KG1 (cell line): ENCODE data around the gene RPS6KA4.
A peak's percentile ranks its signal among the peaks of the same experiment; 100 is the strongest.
"Not testable (repeated sequence)": the region's sequence is repeated elsewhere in the genome, so short reads cannot be mapped to it uniquely, and the experiment has no call there.

Experiments
- DNase-seq: peaks from one replicate; lab custom pipeline; 2025; lab: John Stamatoyannopoulos, UW

The RPS6KA4 gene

DNA sequence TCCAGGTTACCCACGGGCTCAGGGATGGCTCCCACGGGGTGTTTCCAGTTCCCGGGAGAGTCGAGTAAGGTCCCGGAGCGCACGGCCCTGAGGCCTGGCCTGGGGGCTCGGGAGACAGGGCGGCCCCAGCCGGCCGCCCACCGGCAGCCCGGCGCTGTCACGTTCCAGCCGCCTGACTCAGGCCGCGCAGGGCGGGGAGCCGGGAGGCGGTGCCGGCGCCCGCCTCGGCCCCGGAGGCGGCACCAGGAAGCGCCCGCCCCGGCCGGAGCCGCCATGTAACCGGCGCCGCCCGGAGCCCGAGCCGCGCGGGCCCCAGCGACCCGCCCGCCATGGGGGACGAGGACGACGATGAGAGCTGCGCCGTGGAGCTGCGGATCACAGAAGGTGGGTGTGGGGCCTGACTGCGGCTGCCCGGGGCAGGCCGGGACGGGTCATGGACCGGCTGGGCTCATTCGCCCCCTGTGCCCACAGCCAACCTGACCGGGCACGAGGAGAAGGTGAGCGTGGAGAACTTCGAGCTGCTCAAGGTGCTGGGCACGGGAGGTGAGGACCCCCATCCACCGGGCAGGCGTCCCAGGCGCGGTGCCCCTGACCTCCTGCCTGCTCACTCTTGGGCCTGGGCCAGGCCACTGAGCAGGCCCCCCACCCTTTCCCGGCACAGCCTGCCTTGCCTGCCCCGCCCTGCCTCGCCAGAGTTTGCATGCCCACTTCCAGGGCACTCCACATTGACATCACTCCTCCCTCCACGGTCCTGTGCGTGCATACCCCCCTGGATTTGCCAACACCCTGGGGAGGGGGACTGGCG is at the start of gene RPS6KA4:
Gene RPS6KA4, plus strand, starts transcription at position 256 of the 805 bp plus-strand sequence. Its CDS starts 74 bp downstream, at position 330.
- DNase-seq = peak; percentile 33

DNA sequence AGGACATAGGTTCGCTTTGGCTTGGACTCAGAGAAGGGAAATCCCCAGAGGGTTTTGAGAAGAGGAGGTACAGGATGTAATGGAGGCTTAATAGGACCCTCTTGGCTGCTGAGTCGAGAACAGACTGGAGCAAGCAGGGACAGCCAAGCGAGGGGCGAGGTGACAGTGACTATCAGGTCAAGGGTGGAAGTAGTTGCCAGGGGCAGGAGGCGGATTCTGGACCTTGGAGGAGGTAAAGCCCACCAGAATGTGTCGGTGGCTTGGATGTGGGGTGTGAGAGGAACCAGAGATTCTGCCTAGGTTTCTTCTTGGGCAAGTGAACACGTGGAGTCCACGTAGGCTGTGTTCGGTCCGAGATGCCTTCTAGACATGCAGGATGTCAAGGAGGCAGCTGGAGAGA is 46.0 kb upstream of the RPS6KA4 start:
- DNase-seq = no peak

DNA sequence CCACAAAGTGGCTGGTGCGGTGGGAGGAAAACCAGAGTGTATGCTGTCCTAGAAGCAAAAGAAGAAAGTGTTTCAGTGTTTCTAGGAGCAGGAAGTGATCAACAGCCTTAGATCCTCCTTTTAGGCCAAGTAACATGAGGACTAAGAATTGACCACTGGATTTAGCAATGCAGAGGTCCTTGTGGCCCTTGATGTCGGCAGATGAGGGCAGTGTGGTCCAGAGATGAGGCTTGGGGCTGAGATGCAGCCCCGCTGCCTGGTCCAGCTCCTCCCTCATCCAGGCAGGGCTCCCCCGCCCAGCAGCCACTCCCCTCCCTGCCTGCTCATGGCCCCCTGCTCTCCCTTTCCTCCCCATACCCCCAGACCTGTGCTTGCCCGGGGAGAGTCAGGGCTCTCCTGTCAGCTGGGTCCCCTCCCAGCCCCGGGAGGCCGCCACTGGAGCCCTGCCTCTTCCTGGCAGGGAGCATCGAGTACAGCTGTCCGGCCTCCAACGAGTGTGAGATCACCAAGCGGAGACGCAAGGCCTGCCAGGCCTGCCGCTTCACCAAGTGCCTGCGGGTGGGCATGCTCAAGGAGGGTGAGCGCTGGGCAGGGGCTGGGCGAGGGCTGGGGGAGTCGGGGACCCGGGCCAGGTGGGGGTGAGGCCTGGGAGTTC is 45.3 kb upstream of the RPS6KA4 start:
- DNase-seq = no peak

DNA sequence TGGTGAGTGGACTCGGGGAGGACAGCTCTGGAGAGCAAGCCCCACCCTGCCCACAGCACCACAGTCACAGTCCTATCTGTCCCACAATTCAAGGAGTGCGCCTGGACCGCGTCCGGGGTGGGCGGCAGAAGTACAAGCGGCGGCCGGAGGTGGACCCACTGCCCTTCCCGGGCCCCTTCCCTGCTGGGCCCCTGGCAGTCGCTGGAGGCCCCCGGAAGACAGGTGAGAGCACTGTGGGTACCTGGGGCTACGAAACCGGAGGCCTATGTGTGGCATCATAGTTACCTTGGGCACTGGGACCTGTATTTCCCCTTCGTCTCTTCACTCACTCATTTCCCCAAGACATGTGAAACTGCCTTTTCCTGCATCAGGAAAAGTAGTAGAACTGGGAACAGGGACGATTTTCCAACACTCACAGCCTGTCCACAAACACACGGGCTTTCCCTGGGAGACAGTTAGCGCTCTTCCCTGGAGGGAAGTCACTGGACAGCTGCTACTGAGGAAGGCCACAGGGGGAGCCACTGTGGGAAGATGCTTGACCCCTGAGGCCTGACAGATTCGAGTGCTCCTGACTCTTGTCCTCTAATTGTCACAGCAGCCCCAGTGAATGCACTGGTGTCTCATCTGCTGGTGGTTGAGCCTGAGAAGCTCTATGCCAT is 44.7 kb upstream of the RPS6KA4 start:
- DNase-seq = no peak

DNA sequence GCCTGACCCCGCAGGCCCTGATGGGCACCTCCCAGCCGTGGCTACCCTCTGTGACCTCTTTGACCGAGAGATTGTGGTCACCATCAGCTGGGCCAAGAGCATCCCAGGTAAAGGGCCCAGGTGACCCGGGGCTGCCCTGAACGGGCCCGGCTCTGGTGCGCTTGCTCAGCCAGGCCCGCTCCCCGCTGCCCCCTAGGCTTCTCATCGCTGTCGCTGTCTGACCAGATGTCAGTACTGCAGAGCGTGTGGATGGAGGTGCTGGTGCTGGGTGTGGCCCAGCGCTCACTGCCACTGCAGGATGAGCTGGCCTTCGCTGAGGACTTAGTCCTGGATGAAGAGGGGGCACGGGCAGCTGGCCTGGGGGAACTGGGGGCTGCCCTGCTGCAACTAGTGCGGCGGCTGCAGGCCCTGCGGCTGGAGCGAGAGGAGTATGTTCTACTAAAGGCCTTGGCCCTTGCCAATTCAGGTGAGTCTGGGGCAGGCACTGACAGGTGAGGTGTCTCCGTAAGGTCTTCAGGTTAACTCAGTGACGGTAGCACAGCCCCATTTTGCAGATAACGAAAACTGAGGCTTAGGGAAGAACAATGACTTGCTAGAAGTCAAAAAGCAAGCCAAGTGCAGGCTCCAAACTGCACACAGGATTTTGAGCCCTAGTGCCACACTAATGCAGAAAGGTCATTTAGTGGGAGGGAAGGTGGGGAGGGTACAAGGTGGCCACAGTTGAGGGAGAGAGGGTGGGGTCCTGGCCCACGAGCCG is 44.0 kb upstream of the RPS6KA4 start:
- no peak for DNase-seq

DNA sequence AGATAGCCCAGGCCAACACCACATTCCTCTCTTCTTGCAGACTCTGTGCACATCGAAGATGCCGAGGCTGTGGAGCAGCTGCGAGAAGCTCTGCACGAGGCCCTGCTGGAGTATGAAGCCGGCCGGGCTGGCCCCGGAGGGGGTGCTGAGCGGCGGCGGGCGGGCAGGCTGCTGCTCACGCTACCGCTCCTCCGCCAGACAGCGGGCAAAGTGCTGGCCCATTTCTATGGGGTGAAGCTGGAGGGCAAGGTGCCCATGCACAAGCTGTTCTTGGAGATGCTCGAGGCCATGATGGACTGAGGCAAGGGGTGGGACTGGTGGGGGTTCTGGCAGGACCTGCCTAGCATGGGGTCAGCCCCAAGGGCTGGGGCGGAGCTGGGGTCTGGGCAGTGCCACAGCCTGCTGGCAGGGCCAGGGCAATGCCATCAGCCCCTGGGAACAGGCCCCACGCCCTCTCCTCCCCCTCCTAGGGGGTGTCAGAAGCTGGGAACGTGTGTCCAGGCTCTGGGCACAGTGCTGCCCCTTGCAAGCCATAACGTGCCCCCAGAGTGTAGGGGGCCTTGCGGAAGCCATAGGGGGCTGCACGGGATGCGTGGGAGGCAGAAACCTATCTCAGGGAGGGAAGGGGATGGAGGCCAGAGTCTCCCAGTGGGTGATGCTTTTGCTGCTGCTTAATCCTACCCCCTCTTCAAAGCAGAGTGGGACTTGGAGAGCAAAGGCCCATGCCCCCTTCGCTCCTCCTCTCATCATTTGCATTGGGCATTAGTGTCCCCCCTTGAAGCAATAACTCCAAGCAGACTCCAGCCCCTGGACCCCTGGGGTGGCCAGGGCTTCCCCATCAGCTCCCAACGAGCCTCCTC is 43.1 kb upstream of the RPS6KA4 start:
- not testable (repeated sequence) for DNase-seq

DNA sequence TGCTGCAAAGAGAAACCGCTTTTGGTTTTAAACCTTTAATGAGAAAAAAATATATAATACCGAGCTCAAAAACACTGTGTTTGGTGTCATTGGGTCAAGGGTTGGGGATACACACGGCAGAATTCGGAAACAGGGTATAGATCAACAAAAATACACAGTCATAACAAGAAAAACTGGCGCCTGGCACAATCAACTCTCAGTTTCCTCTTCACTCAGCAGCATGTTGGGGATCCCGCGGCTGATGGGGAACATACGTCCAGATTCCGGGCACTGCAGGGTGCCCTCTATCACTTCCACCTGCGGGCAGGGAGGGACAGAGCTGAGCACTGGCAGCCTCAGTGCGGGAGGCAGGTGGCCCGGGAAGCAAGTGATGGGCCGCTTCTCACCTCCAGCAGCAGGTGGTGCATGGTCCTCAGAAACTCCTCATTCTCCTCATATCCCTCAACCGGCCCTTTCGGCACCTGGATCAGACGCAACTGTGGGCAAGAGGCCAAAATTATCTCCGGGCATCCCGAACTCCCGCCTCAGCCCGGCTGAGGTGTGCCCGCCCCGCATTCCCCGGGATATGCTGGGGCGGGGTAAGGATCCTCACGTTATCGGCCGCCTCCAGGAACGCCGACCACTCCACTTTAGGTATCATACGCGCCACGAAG is 42.2 kb upstream of the RPS6KA4 start:
- DNase-seq = no peak

DNA sequence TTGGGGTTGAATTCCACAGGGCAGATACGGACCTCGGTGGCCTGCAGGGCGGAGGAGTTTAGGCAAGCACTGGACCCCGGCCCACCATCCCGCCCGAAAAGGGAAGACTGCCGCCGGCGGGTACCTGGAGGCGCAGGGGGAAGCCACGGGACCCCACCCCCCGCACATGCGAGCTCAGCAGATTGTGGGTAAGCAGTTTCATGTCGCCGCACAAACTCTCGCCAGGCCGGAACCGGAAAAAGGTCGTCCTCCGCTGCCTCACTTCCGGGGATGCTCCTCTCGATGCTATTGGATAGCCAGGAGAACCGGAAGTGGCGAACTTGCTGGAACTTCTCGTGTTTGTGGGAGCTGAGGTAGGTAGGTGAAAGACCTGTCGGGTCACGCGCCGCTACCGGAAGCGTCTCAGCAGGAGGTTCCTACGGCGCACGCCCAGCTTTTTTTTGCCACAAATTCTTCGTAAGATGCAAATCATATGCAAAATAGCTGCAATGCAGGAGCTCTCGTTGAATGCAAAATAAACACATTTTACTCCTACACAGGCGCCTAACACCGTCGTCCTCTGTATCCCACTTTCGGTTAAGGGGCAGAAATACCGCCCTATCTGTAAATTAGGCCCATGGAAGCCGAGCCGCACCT is 41.5 kb upstream of the RPS6KA4 start, which contains the start of gene TRMT112:
Gene TRMT112, minus strand, starts transcription at position 235 of the 636 bp plus-strand sequence. Its CDS starts 33 bp downstream, at position 202.
- peak; percentile 96 for DNase-seq

DNA sequence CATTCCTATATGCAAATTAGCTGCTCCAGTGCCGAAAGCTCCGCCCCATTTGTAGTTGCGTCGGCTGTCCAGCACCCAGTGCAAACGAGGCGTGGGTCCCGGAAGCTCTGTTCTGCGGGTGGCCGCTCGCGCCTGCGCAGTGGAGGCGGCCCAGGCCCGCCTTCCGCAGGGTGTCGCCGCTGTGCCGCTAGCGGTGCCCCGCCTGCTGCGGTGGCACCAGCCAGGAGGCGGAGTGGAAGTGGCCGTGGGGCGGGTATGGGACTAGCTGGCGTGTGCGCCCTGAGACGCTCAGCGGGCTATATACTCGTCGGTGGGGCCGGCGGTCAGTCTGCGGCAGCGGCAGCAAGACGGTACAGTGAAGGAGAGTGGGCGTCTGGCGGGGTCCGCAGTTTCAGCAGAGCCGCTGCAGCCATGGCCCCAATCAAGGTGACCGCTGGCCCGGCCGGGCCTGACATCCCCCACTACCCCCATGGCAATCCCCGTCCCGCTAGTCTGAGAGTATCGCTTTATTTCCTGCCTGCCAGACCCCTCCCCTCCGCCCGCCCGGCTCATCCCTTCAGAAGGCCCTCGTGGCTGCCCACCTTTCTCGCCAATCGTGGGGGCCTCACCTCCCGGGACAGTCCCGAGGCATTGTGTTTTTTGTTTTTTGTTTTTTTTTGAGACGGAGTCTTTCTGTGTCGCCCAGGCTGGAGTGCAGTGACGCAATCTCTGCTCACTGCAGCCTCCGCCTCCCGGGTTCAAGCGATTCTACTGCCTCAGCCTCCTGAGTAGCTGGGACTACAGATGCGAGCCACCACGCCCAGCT is 40.8 kb upstream of the RPS6KA4 start, which contains the start of gene PRDX5:
Gene PRDX5, plus strand, starts transcription at position 161 of the 805 bp plus-strand sequence. Its CDS starts 95 bp downstream, at position 256.
- peak; percentile 97 for DNase-seq

DNA sequence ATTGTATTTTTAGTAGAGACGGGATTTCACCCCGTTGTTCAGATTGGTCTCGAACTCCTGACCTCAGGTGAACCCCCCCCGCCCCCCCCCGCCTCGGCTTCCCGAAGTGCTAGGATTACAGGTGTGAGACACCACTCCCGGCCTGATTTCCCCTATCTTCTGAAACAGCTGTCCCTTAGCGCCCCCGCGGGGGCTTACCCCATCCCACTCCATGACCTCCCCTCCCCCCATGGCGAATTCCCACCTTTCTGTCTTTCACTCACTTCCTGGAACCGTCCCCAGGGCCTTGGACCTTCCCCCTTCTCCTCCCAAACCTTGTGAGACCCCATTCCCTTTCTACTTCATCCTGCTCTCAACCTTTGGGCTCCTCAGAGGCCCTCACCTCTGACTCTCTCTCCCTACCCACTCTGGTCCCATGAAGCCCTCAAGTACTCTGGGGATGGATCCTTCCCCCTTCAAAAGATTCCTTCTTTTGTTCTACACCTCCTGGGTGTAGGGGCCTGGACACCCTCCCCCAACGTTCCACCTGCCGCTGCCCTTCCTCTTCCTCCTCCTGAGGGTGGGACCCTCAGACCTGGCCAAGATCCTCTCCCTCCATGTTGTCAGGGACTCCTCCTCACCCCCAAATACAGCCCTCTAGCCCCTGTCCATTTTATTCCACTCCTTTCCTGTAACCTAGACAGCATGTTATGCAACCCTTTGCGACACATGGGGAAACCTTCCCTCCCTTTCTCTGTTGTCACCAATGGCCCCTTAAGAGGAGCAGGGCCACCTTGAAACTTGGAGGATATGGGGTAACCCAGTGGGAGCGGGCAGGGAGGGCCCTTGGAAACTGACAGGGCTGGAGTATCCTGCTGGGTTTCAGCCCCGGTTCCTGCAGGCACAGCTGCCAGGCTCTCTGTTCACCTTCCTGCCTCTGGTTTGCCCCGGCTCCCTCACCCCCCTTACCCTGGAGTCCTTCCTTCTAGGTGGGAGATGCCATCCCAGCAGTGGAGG is 39.9 kb upstream of the RPS6KA4 start:
- no peak for DNase-seq

DNA sequence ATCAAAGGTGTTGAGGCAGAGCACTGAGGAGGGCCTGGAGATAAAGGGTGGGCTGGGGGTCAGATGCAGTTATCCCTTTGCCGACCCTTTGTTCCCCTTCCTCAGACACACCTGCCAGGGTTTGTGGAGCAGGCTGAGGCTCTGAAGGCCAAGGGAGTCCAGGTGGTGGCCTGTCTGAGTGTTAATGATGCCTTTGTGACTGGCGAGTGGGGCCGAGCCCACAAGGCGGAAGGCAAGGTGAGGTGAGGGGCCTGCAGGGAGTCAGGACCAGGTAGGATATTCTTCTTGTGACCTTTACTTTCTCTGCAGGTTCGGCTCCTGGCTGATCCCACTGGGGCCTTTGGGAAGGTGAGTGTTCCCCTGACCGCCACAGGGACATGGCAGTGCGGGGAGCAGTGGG is 38.4 kb upstream of the RPS6KA4 start:
- no peak for DNase-seq

DNA sequence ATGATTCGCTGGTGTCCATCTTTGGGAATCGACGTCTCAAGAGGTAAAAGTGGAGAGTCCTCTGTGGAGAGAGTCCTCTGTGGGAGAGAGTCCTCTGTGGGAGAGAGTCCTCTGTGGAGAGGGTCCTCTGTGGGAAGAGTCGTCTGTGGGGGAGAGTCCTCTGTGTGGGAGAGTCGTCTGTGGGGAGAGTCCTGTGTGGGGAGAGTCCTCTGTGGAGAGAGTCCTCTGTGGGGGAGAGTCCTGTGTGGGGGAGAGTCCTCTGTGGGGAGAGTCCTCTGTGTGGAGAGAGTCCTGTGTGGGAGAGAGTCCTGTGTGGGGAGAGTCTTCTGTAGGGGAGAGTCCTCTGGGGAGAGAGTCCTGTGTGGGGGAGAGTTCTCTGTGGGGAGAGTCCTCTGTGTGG is 37.9 kb upstream of the RPS6KA4 start:
- no peak for DNase-seq

DNA sequence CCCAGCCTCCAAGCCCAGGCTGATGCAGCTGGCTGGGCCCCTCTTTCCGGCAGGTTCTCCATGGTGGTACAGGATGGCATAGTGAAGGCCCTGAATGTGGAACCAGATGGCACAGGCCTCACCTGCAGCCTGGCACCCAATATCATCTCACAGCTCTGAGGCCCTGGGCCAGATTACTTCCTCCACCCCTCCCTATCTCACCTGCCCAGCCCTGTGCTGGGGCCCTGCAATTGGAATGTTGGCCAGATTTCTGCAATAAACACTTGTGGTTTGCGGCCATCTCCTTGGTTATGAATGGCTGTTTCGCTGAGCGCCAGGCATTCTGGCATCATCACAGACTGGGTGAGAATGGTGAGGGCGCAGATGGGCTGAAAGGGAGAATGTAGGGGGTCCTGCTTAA is 37.4 kb upstream of the RPS6KA4 start:
- DNase-seq = no peak

DNA sequence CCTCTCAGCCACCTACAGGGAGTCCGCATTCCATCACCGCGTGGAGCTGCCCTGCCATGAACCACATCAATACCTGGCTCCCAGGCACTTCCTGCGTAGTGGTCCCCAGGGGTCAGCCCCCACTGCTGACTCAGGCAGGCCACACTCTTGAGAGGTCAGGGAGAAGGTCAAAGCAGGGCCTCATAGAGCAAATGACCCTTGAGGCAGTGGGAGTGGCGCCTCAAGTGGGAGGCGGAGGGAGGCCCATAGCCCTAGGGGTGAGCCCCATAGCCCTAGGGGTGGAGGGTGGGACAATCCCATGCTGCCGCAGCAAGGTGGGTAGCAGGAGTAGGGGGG is 36.1 kb upstream of the RPS6KA4 start:
- no peak for DNase-seq

DNA sequence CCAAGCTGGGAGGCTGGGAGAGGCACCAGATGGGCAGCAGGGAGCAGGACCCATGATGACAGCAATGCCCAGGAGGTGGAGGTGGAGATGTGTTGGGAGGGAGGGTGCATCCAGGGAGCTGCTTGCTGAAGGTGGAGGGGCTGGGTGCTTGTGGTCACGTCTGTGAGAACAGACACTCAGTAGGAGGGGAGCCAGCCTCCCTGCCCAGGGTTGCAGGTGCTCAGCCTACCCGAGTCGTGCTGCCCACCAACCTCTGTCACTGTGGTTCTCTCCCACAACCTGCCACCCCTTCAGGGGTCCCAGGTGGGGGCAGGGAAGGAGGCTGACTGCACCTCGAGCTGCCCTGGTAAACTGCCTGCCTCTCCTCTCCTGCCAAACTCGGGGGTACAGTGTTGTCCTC is 35.6 kb upstream of the RPS6KA4 start:
- no peak for DNase-seq

DNA sequence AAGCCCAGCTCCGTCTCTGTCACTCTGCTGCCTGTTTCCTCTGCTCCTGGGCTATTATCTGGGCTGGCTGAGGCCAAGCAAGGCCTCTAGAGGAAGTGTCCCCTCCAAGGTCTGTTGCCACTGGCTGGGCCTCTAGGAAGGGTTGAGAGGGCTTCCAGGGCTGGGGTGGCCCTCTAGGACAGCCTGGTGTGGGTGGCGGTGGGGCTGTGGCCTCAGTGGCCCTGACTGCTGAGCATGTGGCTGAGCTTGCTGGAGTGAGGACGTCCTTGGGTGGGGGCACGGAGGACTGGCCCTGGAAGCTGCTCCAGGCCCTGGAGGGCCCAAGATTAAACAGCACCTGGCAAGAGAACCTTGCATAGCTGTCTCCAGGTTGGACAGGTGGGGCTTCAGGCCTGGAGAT is 35.0 kb upstream of the RPS6KA4 start:
- DNase-seq = not testable (repeated sequence)

DNA sequence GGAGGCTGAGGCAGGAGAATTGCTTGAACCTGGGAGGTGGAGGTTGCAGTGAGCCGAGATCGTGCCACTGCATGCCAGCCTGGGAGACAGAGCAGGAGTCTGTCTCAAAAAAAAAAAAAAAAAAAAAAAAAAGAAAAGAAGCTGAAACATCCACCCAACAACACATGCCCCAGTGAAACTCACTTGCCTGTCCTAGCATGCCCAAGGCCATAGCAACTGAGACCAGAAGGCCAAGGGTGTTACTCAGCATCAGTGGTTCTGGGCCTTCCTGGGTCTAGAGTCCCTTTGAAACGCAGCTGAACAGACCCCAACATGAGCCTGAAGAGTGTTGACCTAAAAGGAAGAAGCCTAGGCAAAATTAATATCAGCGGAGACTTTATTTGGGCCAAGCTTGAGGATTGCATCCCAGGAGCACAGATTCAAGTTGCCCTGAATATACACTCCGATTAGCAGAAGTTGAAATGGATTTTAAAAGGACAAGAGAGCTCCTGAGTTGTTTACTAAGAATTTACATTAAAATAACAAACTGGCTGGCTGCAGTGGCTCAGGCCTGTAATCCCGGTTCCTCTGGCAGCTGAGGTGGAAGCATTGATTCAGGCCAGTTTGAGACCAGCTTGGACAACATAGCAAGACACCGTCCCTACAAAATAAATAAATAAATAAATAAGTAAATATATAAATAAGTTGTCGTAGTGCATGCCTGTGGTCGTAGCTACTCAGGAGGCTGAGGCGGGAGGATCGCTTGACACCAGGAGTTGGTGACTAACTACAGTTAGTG is 34.1 kb upstream of the RPS6KA4 start:
- no peak for DNase-seq
